ENCODE results near the gene GTPBP6. TPM values are rescaled to one million over a fixed set of nuclear protein-coding genes. Genes with fewer than 3 reads are reported as not detected.

GTPBP6 gene
- total RNA-seq, 1 donor from 2014 or later = 53.5 TPM

DNA sequence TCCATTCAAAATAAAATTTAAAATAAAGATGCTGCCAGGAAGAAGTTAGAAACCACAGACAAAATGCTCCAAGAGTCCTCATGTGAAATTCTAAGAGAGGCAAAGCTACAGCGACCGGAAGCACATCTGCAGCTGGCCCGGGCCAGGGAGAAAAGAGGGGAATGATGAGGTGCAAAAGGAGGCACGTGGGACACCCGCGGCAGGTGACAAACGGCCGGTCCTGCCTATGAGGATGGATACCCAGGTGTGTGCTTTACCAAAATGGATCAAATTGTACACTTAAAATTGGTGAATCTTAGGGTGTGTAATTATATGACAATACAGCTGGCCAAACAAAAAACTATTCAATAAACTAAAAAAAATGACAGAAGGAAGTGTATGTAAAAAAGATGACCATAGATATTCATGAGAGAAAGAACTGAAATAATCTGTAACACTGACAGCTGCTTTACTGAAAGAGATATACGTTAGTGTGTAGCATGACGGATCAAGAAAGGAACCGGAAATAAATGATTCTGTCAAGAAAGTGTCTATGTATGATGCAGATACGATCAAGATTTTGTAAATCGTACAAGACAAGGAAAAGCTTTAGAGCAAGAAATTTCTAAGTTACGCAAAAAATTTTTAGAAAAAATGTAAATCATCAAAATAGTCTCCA, 38.6 kb upstream of the GTPBP6 start:
- H3K27ac Mint-ChIP-seq = no peak overlapping the region
- H3K4me3 Mint-ChIP-seq = no peak overlapping the region
- peaks cover 16% of the 10 kb centered on the region for H3K4me1 Mint-ChIP-seq (ENCODE audit: unreplicated experiment)
- TF ChIP-seq, protein P1, sequence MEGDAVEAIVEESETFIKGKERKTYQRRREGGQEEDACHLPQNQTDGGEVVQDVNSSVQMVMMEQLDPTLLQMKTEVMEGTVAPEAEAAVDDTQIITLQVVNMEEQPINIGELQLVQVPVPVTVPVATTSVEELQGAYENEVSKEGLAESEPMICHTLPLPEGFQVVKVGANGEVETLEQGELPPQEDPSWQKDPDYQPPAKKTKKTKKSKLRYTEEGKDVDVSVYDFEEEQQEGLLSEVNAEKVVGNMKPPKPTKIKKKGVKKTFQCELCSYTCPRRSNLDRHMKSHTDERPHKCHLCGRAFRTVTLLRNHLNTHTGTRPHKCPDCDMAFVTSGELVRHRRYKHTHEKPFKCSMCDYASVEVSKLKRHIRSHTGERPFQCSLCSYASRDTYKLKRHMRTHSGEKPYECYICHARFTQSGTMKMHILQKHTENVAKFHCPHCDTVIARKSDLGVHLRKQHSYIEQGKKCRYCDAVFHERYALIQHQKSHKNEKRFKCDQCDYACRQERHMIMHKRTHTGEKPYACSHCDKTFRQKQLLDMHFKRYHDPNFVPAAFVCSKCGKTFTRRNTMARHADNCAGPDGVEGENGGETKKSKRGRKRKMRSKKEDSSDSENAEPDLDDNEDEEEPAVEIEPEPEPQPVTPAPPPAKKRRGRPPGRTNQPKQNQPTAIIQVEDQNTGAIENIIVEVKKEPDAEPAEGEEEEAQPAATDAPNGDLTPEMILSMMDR (conservative IDR thresholded peaks at IDR 0.05) = no peak
- H3K27me3 Mint-ChIP-seq = no peaks in the 10 kb centered on the region
- DNase-seq (ENCODE audit: extremely low spot score, unreplicated experiment) = no peak
- peaks cover 35% of the 10 kb centered on the region for H3K36me3 Mint-ChIP-seq
- no peaks in the 10 kb centered on the region for H3K9me3 Mint-ChIP-seq

DNA sequence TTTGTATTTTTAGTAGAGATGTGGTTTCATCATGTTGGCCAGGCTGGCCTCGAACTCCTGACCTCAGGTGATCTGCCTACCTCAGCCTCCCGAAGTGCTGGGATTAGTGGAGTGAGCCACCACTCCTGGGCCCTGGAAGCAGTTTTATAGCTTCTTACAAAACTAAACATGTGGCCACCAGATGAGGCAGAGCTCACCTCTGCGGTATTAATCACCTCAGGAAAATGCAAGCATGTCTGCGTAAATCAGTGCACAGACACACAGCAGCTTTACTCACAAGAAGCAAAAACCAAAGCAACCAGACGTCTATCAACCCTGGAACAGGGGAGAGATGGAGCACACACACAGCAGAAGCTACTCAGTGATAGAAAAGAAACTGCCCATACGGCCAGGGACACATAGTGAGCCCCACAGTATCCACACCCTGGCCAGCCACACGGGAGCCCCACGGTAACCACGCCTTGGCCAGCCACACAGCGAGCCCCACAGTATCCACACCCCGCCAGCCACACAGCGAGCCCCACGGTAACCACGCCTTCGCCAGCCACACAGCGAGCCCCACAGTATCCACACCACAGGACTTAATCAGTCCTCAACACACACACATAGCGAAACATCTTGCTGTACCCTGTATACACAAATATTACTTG, 37.9 kb upstream of the GTPBP6 start:
- Mint-ChIP-seq H3K36me3 (peaks cover 31% of the 10 kb centered on the region), H3K4me1 (ENCODE audit: unreplicated experiment) (peaks cover 16% of the 10 kb centered on the region), H3K9me3 (no peaks in the 10 kb centered on the region), H3K27me3 (no peaks in the 10 kb centered on the region), H3K27ac (no peak overlapping the region), H3K4me3 (no peak overlapping the region)
- no peak for DNase-seq (ENCODE audit: extremely low spot score, unreplicated experiment)
- TF ChIP-seq, protein P1 (conservative IDR thresholded peaks at IDR 0.05) = no peak

DNA sequence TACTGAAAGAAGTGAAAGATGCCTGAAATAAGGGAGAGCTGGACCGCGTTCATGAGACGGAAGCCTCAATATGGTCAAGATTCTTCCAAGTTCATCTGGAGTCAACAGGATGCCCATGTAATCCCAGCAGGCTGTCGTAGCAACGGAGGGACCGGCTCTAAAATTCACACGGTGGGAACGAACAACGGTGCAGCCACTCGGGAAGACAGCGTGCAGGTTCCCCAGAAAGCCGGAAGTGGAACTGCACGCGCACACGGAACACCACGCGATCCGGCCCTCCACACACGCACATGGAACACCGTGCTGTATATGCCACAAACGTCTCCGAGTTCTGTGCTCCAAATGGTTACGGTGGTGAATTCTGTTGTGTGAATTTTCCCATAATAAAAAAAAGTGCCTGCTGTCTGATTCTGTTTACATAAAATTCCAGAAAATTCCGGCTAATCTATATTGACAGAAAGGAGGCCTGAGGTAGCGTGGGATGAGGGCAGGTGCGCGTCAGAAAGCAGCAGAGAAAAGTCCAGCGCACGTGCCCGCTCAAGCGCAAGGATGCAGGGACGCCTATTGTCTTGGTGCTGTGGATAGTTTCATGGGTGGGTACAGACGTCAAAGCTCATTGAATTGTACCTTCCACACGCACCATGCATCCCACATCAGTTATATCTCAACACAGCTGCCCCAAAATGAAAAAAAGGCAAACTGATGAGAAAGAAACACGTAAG, 36.9 kb upstream of the GTPBP6 start:
- Mint-ChIP-seq H3K36me3 (peaks cover 27% of the 10 kb centered on the region), H3K27me3 (no peaks in the 10 kb centered on the region), H3K4me1 (ENCODE audit: unreplicated experiment) (peaks cover 16% of the 10 kb centered on the region), H3K4me3 (no peak overlapping the region), H3K27ac (no peak overlapping the region), H3K9me3 (no peaks in the 10 kb centered on the region)
- no peak for DNase-seq (ENCODE audit: extremely low spot score, unreplicated experiment)
- TF ChIP-seq, protein P1 (conservative IDR thresholded peaks at IDR 0.05) = no peak

DNA sequence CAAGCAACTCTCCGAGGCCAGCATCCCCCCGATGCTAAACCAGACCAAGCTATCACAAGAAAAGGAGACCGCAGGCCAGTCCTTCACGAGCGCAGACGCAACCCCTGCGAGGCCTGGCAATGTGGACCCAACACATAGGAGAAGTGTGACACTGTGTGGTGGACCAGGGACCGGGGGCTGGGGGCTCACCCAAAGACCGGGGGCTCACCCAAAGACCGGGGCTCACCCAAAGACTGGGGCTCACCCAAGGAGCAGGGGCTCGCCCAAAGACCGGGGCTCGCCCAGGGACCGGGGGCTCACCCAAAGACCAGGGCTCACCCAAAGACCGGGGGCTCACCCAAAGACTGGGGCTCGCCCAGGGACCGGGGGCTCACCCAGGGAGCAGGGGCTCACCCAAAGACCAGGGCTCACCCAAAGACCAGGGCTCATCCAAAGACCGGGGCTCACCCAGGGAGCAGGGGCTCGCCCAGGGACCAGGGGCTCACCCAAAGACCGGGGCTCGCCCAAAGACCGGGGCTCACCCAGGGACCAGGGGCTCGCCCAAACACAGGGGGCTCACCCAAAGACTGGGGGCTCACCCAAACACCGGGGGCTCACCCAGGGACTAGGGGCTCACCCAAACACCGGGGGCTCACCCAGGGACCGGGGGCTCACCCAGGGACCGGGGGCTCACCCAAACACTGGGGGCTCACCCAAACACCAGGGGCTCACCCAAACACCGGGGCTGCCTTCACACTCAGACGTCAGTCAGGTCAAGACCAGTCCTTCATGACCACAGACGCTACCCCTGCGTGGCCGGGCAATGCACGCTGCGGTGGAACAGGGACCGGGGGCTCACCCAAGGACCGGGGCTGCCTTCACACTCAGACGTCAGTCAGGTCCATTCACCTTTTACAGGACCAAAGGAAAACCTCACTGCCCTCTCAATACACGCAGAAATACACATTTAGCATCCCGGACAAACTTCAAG, 35.3 kb upstream of the GTPBP6 start:
- peaks cover 16% of the 10 kb centered on the region for H3K36me3 Mint-ChIP-seq

More for the DNA sequence above, 35.3 kb upstream of the GTPBP6 start:
- no peak overlapping the region for H3K4me3 Mint-ChIP-seq
- H3K4me1 Mint-ChIP-seq (ENCODE audit: unreplicated experiment) = peaks cover 16% of the 10 kb centered on the region
- no peak for DNase-seq (ENCODE audit: extremely low spot score, unreplicated experiment)
- TF ChIP-seq, protein P1 (conservative IDR thresholded peaks at IDR 0.05) = no peak
- H3K27ac Mint-ChIP-seq = no peak overlapping the region
- H3K27me3 Mint-ChIP-seq = no peaks in the 10 kb centered on the region
- H3K9me3 Mint-ChIP-seq = no peaks in the 10 kb centered on the region

Data from type B pancreatic cell (in vitro differentiated cells).